Eye (tissue), 1 donor: Measurements from ENCODE around the gene RABEPK.
A peak's percentile ranks its signal among the peaks of the same experiment; 100 is the strongest.
"Not testable (repeated sequence)": the region's sequence is repeated elsewhere in the genome, so short reads cannot be mapped to it uniquely, and the experiment has no call there.

ENCODE experiments used
- DNase-seq: peaks from one replicate; pipeline ENCODE4 v3.0.0-alpha.2; 2015

RABEPK gene

DNA sequence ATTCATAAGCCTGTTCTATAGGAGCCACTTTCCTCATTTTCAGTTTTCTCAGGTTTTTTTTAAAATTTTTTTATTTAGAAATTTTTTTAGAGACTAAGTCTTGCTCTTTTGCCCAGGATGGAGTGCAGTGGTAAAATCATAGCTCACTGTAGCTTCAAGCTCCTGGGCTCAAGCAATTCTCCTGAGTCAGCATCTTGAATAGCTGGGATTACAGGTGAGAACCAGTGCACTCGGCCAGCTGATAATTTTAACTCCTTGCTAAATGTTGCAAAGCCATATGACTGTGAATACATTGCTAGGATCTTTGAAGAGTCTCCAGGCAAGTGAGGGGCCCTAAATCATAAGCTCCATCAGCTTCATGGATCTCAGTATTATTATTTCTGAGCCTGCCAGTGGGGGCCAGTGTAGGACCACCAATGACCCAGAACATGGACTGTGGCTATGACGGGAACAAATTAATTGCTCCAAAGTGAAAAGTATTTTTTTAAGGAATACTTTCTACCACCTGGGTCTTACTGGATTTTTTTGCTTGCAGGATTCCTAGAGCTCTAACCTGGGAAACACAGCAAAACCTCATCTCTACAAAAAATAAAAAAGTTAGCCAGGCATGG, 55.5 kb downstream of the RABEPK start:
- DNase-seq, result peak; percentile 48

DNA sequence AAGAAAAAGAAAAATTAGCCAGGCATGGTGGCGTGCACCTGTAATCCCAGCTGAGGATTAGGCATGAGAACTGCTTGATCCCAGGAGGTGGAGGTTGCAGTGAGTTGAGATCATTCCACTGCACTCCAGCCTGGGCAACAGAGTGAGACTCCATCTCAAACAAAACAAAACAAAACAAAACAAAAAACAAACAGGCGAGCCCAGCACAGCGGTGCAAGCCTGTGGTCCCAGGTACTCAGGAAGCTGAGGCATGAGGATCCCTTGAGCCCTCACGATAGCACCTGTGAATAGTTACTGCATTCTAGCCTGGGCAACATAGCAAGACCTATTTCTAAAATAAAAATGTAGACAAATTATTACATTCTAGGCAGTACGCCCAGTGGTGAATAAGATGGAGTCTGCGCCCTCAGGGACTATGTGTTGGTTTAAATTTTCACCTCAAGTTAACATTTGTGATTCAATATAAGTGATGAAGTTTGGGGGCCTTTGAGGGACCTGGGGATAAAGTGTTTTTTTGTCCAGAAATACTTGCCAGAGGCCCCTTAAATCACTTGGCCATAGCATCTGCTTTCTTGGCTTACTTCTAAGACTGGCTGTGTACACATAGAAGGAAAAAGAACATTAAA, 57.9 kb downstream of the RABEPK start:
- DNase-seq, result no peak

DNA sequence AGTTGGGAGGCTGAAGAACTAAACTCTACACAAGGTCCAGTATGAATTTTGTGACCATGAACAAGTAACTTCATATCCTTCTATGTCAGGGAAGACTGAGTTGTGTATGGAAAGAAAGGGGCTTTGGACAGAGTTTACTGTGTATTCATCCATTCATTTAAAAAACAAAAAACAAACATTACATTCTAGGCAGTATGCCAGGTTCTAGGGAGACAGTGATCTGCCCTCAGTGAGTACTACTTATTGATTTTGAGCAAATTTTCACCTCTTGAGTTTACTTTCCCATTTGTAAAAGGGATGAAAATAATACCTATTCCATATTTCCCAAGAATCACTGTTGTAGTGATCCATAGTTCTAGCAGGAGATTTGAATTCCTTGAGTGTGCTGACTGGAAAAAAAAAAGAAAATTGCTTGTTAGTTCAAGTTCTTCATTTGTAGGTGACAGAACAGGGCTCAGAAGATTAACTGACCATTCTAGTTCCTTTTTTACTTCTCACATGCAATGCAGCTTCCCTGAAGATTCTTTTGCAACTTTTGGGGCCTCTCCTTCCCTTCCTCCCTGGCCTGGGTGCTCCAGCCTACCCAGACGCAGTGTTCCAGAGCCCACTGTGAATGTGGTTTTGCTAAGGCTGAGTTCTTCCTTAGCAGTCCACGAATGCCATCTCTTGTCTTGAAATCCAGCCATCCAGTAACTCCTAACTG, 58.6 kb downstream of the RABEPK start:
- DNase-seq, result no peak

GRCh38 chr9:125260561-125260960, 60.2 kb downstream of the RABEPK start:
- peak; percentile 16 for DNase-seq

DNA sequence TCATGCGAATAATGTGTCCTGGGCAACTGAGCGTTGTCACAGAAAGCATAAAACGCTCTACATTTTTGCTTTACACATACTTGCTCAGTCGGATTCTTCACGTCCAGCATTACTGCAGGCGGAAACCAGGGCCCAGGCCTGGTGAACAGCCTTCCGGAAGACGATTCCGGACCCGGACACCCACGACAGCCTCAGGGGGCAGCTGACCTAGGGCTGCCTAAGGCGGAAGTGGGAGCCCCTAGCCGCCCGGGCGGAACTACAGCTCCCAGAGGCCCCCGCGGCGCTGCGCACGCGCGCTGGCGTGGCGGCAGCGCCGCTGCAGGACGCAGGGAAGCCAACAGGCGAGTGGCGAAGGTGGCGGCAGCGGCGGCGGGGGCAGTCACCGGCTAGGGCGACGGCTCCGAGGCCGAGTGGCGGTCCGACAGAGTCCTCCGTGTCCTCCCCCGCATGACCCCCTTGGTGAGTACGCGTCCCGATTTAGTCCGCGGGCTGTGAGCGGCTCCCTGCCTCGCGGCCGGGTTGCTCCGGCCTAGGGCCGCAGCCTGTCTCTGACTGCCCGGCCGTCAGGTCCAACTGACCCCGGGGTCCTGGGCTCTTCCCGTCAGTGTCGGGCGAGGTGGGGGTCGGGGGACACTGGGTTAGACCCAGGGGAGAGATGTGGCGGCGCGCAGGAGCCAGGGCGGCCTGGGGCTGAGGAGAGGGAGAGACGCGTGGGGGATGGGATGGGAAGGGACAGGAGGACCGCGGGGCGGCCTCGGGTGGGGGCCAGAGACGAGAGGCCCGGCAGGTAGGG, 61.4 kb downstream of the RABEPK start, which contains the start of gene GAPVD1:
TSS of gene GAPVD1 (plus strand) at position 326 of the 793 bp plus-strand sequence. CDS start 37,096 bp downstream, outside the sequence.
- DNase-seq, result peak; percentile 97

DNA sequence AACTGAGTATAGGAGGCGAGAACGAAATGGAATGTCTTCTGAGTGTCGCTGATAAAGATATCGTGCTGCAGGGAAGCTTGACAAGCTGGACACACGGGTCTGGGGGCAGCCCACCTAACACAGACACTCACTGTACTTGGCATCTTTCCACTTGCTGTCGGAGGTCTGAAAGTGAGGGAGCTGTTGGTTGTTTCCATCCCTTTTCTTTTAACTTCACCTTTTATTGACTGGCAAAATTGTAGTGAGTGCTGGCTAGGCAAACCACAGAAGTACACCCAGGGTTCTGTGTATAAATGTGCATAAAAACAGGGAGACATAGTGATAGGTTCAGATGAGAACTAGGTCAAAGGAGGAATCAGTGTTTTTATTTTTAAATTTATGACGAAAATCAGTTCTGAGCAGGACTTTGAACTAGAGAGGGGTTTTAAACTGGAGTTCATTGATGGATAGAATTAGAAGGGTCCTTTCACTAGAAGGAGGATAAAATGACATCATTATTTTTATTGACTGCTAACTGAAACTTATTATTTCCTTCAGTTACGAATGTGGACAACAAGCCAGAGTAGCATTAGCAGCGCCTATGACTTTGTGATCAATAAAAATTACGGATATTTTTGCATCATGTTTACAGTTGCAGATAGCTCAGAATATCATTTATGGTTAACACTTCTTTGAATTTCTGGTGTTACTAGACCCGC, 62.1 kb downstream of the RABEPK start:
- no peak for DNase-seq

- not testable (repeated sequence) for DNase-seq
These were observed 63.7 kb downstream of the RABEPK start for GRCh38 chr9:125264068-125264467.

- DNase-seq, result no peak
These were observed 68.2 kb downstream of the RABEPK start for GRCh38 chr9:125268394-125269013.

DNA sequence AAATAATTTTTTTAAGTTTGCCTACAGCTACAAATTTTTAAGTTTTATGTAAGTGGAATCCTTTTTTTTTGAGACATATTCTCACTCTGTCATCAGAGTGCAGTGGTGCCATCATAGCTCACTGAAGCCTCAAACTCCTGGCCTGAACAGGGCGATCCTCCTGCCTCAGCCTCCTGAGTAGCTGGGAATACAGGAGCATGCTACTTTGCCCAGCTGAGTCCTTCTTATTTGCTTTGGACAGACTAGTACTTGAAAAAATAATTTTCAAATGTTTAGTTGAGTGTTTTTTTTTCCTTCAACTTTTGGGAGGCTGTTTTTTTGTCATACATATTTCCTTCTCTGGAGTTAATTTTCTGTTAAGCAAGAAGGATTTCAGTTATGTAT, 68.7 kb downstream of the RABEPK start:
- no peak for DNase-seq

GRCh38 chr9:125271081-125271480, 70.7 kb downstream of the RABEPK start:
- DNase-seq, result no peak

- DNase-seq, result no peak
These were observed 72.4 kb downstream of the RABEPK start for GRCh38 chr9:125272697-125273096.

- DNase-seq, result no peak
These were observed 76.4 kb downstream of the RABEPK start for GRCh38 chr9:125276771-125277170.

GRCh38 chr9:125277411-125277810, 77.1 kb downstream of the RABEPK start:
- no peak for DNase-seq

- DNase-seq, result no peak
These were observed 80.6 kb downstream of the RABEPK start for GRCh38 chr9:125280945-125281344.
